ENCODE results near the gene SLC9A3.

The SLC9A3 gene

GRCh38 chr5:478982-479535 lies 45.2 kb downstream of the SLC9A3 start:
- H3K4me3 ChIP-seq (ENCODE audit: low read length), result no peak overlapping the region
- H3K9ac ChIP-seq (ENCODE audit: low read length), result no peak overlapping the region
- no peak overlapping the region for H3K4me2 ChIP-seq (ENCODE audit: low read length)
- H4K20me1 ChIP-seq (ENCODE audit: insufficient read depth, low read length), result no peaks in the 10 kb centered on the region
- no peaks in the 10 kb centered on the region for H3K27me3 ChIP-seq (ENCODE audit: low read depth, low read length)
- H3K9me3 ChIP-seq (ENCODE audit: insufficient read depth, low read length), result no peaks in the 10 kb centered on the region
- no peaks in the 10 kb centered on the region for H3K36me3 ChIP-seq (replicated peaks; ENCODE audit: low read depth, low read length)
- no peak overlapping the region for H2AFZ ChIP-seq (ENCODE audit: low read depth, low read length)
- TF ChIP-seq CTCF (IDR thresholded peaks at IDR 0.05; ENCODE audit: low read depth, low read length), result no peak
- no peaks in the 10 kb centered on the region for H3K4me1 ChIP-seq (ENCODE audit: low read length)
- H3K27ac ChIP-seq (ENCODE audit: low read length), result no peak overlapping the region
- no peaks in the 10 kb centered on the region for H3K79me2 ChIP-seq (ENCODE audit: low read length)

- H3K9ac ChIP-seq (ENCODE audit: low read length), result no peak overlapping the region
- H3K27ac ChIP-seq (ENCODE audit: low read length), result no peak overlapping the region
- H3K4me1 ChIP-seq (ENCODE audit: low read length), result no peaks in the 10 kb centered on the region
- H2AFZ ChIP-seq (ENCODE audit: low read depth, low read length), result no peak overlapping the region
- H3K9me3 ChIP-seq (ENCODE audit: insufficient read depth, low read length), result no peaks in the 10 kb centered on the region
- no peaks in the 10 kb centered on the region for H3K27me3 ChIP-seq (ENCODE audit: low read depth, low read length)
- H3K79me2 ChIP-seq (ENCODE audit: low read length), result no peaks in the 10 kb centered on the region; the same call in 1 of the 2 replicates
- H4K20me1 ChIP-seq (ENCODE audit: insufficient read depth, low read length), result no peaks in the 10 kb centered on the region
- H3K4me2 ChIP-seq (ENCODE audit: low read length), result no peak overlapping the region
- TF ChIP-seq EZH2phosphoT487 (IDR thresholded peaks at IDR 0.05; ENCODE audit: low read depth) (no peak), CTCF (IDR thresholded peaks at IDR 0.05; ENCODE audit: low read depth, low read length) (no peak)
- no peak overlapping the region for H3K4me3 ChIP-seq (ENCODE audit: low read length)
- H3K36me3 ChIP-seq (replicated peaks; ENCODE audit: low read depth, low read length), result no peaks in the 10 kb centered on the region
These were observed 45.8 kb downstream of the SLC9A3 start for GRCh38 chr5:478369-478981.

GRCh38 chr5:477871-478270 lies 46.4 kb downstream of the SLC9A3 start:
- Histone ChIP-seq H3K79me2 (ENCODE audit: low read length) (no peaks in the 10 kb centered on the region; the same call in 1 of the 2 replicates), H3K27me3 (ENCODE audit: low read depth, low read length) (no peaks in the 10 kb centered on the region), H3K4me1 (ENCODE audit: low read length) (no peaks in the 10 kb centered on the region), H4K20me1 (ENCODE audit: insufficient read depth, low read length) (no peaks in the 10 kb centered on the region), H3K36me3 (replicated peaks; ENCODE audit: low read depth, low read length) (no peaks in the 10 kb centered on the region), H3K4me2 (ENCODE audit: low read length) (no peak overlapping the region), H3K4me3 (ENCODE audit: low read length) (no peak overlapping the region), H2AFZ (ENCODE audit: low read depth, low read length) (no peak overlapping the region), H3K9me3 (ENCODE audit: insufficient read depth, low read length) (no peaks in the 10 kb centered on the region), H3K9ac (ENCODE audit: low read length) (no peak overlapping the region), H3K27ac (ENCODE audit: low read length) (no peak overlapping the region)
- no peak for TF ChIP-seq EZH2phosphoT487 (IDR thresholded peaks at IDR 0.05; ENCODE audit: low read depth)
- TF ChIP-seq CTCF (IDR thresholded peaks at IDR 0.05; ENCODE audit: low read depth, low read length), result no peak

- Histone ChIP-seq H4K20me1 (ENCODE audit: insufficient read depth, low read length) (no peaks in the 10 kb centered on the region), H3K36me3 (replicated peaks; ENCODE audit: low read depth, low read length) (no peaks in the 10 kb centered on the region), H3K9me3 (ENCODE audit: insufficient read depth, low read length) (no peaks in the 10 kb centered on the region), H3K4me2 (ENCODE audit: low read length) (no peak overlapping the region), H3K9ac (ENCODE audit: low read length) (no peak overlapping the region), H3K4me1 (ENCODE audit: low read length) (no peaks in the 10 kb centered on the region), H3K27ac (ENCODE audit: low read length) (no peak overlapping the region), H2AFZ (ENCODE audit: low read depth, low read length) (no peak overlapping the region), H3K79me2 (ENCODE audit: low read length) (peaks cover 5% of the 10 kb centered on the region), H3K4me3 (ENCODE audit: low read length) (no peak overlapping the region), H3K27me3 (ENCODE audit: low read depth, low read length) (no peaks in the 10 kb centered on the region)
- no peak for TF ChIP-seq EZH2phosphoT487 (IDR thresholded peaks at IDR 0.05; ENCODE audit: low read depth)
- TF ChIP-seq CTCF (IDR thresholded peaks at IDR 0.05; ENCODE audit: low read depth, low read length), result no peak
These were observed 47.0 kb downstream of the SLC9A3 start for GRCh38 chr5:477247-477646.
